OCI-LY7 (cell line): Measurements from ENCODE around the gene RAB3D. TPM values are rescaled to one million over a fixed set of nuclear protein-coding genes. Genes with fewer than 3 reads are reported as not detected.
A peak's percentile ranks its signal among the peaks of the same experiment; 100 is the strongest.
"Not testable (repeated sequence)": the region's sequence is repeated elsewhere in the genome, so short reads cannot be mapped to it uniquely, and the experiment has no call there.

Experiments
- BruUV-seq: library from RNA; stranded (reverse); fragments of 400-500 nt; replicated peaks from 2 replicates; lab custom pipeline; 2021; lab: Mats Ljungman, UMichigan
- CTCF ChIA-PET: fragments of 300-600 bp; sonication (Branson Sonifier 250); formaldehyde crosslinking; loops from one replicate; lab custom pipeline; 2022; ENCODE audit warnings: antibody characterized with exemption; ENCODE audit not compliant: unreplicated experiment; lab: Charles Lee
- POLR2A ChIA-PET: fragments of 300-600 bp; sonication (Branson Sonifier 250); formaldehyde crosslinking; loops from one replicate; lab custom pipeline; 2022; ENCODE audit warnings: antibody characterized with exemption; lab: Charles Lee
- DNase-seq: peaks from one replicate; pipeline ENCODE4 v3.0.0-alpha.2; 2015; ENCODE audit warnings: low spot score
- H2AFZ ChIP-seq: fragments of 200-600 bp; sonication (generic), shearing (Covaris generic); 2 replicates; pipeline ENCODE4 v1.6.1; 2014; ENCODE audit warnings: mild to moderate bottlenecking, antibody characterized with exemption, low read length, moderate library complexity
- H3K27ac ChIP-seq: fragments of 200-600 bp; sonication (generic); 2 replicates; pipeline ENCODE4 v1.5.1; 2014; ENCODE audit warnings: mixed run types, low read depth, mild to moderate bottlenecking, moderate library complexity, low read length, inconsistent platforms; ENCODE audit not compliant: poor library complexity, severe bottlenecking
- H3K36me3 ChIP-seq: fragments of 200-600 bp; sonication (generic); 2 replicates; pipeline ENCODE4 v1.6.1; 2014; ENCODE audit warnings: mild to moderate bottlenecking, antibody characterized with exemption, low read length, moderate library complexity, mixed read lengths; ENCODE audit not compliant: insufficient read depth
- H3K4me1 ChIP-seq: fragments of 200-600 bp; sonication (generic); 2 replicates; pipeline ENCODE4 v1.5.1; 2014; ENCODE audit warnings: mild to moderate bottlenecking, low read length; ENCODE audit not compliant: insufficient read depth, poor library complexity, severe bottlenecking
- H3K4me2 ChIP-seq: fragments of 200-600 bp; sonication (generic); 2 replicates; pipeline ENCODE4 v1.6.1; 2014; ENCODE audit warnings: mild to moderate bottlenecking, low read length
- H3K4me3 ChIP-seq: fragments of 200-600 bp; sonication (generic); 2 replicates; pipeline ENCODE4 v1.5.1; 2014; ENCODE audit warnings: mild to moderate bottlenecking, low read depth, low read length; ENCODE audit not compliant: poor library complexity, severe bottlenecking
- H3K79me2 ChIP-seq: fragments of 200-600 bp; sonication (generic); 2 replicates; pipeline ENCODE4 v1.6.1; 2016; ENCODE audit warnings: low read depth, mild to moderate bottlenecking, low read length, moderate library complexity, mixed read lengths; ENCODE audit not compliant: insufficient read depth
- H3K9me2 ChIP-seq: fragments of 200-600 bp; sonication (generic); 2 replicates; pipeline ENCODE4 v1.6.1; 2016; ENCODE audit warnings: mild to moderate bottlenecking, low read length, mixed read lengths; ENCODE audit not compliant: insufficient read depth
- H3K9me3 ChIP-seq: fragments of 200-600 bp; sonication (generic); 2 replicates; pipeline ENCODE4 v1.6.1; 2014; ENCODE audit warnings: mild to moderate bottlenecking, mixed run types, low read length, mixed read lengths
- H4K20me1 ChIP-seq: fragments of 200-600 bp; sonication (generic); 2 replicates; pipeline ENCODE4 v1.6.1; 2014; ENCODE audit warnings: mild to moderate bottlenecking, antibody characterized with exemption, low read length, moderate library complexity, mixed read lengths; ENCODE audit not compliant: insufficient read depth
- EZH2phosphoT487 ChIP-seq: fragments of 200-600 bp; sonication (generic); IDR thresholded peaks from 2 replicates; pipeline ENCODE4 v1.6.1; 2018; ENCODE audit warnings: low read depth, borderline replicate concordance, mild to moderate bottlenecking, mixed run types, antibody characterized with exemption, low read length, moderate library complexity, mixed read lengths
- intact Hi-C: fragments of 100-400 bp; cut with micrococcal nuclease; formaldehyde crosslinking; loops from one replicate; pipeline ENCODE4 v1.10.0; 2022; ENCODE audit not compliant: unreplicated experiment
- total RNA-seq, 2 experiments: library from RNA; depleted of rRNA in 1 of 2; stranded (reverse); fragments of >200 nt in 1 of 2; shearing (Covaris generic) in 1 of 2; gene quantifications; 2 replicates each; pipeline ENCODE4 v1.2.3, GENCODE V29; 2014 to 2022
- TF ChIP-seq, protein P1 (sequence below): fragments of 200-600 bp; sonication (generic); conservative IDR thresholded peaks from 2 replicates; pipeline ENCODE4 v1.5.1; 2014; ENCODE audit warnings: mild to moderate bottlenecking, antibody characterized with exemption, low read length, moderate library complexity, mixed read lengths

RAB3D gene
- total RNA-seq, 2 experiments from 2014 or later, result 1.9 to 8.4 TPM

DNA sequence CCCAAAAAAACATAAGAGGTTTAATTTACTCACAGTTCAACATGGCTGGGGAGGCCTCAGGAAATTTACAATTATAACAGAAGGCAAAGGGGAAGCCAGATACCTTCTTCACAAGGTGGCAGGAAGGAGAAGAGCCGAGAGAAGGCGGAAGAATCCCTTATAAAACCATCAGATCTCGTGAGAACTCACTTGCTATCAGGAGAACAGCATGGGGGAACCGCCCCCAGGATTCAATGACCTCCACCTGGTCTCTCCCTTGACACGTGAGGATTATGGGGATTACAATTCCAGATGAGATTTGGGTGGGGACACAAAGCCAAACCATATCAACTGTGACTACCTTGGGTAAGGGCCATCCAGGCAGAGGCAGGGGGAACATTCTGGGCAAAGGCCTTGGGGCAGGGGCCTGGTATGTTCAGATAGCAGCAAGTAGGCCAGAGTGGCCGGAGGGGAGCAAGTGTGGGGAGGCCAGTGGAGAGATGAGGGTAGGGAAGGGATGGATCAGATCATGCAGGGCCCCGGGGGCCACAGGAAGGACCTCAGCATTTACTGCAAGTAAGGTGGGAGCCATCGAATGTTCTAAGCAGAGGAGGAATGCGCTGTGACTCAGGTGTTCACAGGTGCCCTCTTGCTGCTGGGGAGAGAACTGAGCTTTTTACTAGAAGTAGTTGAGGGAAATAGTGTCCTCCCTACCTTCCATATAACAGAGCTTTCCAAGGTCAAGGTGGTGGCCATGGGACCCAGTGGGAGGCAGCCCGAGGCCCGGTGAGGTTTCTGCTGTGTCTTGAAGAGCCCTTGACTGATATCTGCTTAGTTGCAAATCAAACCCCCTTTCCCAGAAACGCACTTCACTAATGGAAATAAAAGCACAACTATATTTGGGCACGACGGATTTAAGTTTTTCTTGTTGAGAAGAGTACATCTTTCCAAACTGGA lies 18.0 kb downstream of the RAB3D start:
- peaks cover 14% of the 10 kb centered on the region for H3K4me1 ChIP-seq
- no TSS peak for BruUV-seq
- H3K4me2 ChIP-seq, result no peak overlapping the region
- H3K4me3 ChIP-seq, result no peak overlapping the region
- H3K79me2 ChIP-seq, result no peaks in the 10 kb centered on the region
- no peak for DNase-seq
- H4K20me1 ChIP-seq, result no peaks in the 10 kb centered on the region
- no peaks in the 10 kb centered on the region for H3K9me2 ChIP-seq
- H3K9me3 ChIP-seq, result no peaks in the 10 kb centered on the region
- no peak overlapping the region for H3K27ac ChIP-seq
- intact Hi-C loops, result no loop called here
- H3K36me3 ChIP-seq, result no peaks in the 10 kb centered on the region
- POLR2A ChIA-PET, result interaction anchor here (0.6 to 1.1 kb wide), 2 partner anchors 38 to 43 kb away, joined by 3 to 4 read pairs; no protein-coding TSS in a partner anchor
- no peak overlapping the region for H2AFZ ChIP-seq
- CTCF ChIA-PET, result no interaction called here
- TF ChIP-seq EZH2phosphoT487, result no peak
- TF ChIP-seq, protein P1, sequence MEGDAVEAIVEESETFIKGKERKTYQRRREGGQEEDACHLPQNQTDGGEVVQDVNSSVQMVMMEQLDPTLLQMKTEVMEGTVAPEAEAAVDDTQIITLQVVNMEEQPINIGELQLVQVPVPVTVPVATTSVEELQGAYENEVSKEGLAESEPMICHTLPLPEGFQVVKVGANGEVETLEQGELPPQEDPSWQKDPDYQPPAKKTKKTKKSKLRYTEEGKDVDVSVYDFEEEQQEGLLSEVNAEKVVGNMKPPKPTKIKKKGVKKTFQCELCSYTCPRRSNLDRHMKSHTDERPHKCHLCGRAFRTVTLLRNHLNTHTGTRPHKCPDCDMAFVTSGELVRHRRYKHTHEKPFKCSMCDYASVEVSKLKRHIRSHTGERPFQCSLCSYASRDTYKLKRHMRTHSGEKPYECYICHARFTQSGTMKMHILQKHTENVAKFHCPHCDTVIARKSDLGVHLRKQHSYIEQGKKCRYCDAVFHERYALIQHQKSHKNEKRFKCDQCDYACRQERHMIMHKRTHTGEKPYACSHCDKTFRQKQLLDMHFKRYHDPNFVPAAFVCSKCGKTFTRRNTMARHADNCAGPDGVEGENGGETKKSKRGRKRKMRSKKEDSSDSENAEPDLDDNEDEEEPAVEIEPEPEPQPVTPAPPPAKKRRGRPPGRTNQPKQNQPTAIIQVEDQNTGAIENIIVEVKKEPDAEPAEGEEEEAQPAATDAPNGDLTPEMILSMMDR, result peak; percentile 39

DNA sequence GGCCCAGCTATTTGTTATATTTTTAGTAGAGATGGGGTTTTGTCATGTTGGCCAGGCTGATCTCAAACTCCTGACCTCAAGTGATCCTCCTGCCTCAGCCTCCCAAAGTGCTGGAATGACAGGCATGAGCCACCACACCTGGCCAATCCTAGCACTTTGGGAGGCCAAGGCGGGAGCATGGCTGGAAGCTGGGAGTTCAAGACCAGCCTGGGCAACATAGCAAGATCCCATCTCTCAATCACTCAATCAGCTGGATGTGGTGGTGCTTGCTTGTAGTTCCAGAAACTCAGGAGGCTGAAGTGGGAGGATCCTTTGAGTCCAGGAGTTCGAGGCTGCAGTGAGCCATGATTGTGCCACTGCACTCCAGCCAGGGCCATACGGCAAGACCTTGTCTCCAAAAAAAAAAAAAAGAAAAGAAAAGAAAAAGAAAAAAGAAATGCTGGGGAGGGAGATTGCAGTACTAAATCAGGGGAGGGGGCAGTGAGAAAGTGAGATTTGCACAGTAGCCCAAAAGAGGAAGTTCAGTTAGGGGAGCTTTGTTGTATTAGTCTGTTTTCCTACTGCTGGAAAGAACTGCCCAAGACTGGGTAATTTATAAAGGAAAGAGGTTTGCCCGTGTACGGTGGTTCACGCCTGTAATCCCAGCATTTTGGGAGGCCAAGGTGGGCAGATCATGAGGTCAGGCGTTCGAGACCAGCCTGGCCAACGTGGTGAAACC lies 19.0 kb downstream of the RAB3D start:
- H2AFZ ChIP-seq, H3K4me3 ChIP-seq, H3K9me3 ChIP-seq, BruUV-seq, H3K9me2 ChIP-seq, H4K20me1 ChIP-seq, H3K27ac ChIP-seq, H3K36me3 ChIP-seq, intact Hi-C loops, H3K4me2 ChIP-seq, H3K79me2 ChIP-seq: not testable (repeated sequence)
- DNase-seq, result peak; percentile 29
- ChIA-PET POLR2A (interaction anchor here (1.1 kb wide), 1 partner anchor 55 kb away, joined by 4 read pairs; the partner anchor contains the start of gene SWSAP1), CTCF (interaction anchor here (0.6 kb wide), 1 partner anchor 27 kb away, joined by 4 read pairs; no protein-coding TSS in a partner anchor)
- H3K4me1 ChIP-seq, result peaks cover 14% of the 10 kb centered on the region

DNA sequence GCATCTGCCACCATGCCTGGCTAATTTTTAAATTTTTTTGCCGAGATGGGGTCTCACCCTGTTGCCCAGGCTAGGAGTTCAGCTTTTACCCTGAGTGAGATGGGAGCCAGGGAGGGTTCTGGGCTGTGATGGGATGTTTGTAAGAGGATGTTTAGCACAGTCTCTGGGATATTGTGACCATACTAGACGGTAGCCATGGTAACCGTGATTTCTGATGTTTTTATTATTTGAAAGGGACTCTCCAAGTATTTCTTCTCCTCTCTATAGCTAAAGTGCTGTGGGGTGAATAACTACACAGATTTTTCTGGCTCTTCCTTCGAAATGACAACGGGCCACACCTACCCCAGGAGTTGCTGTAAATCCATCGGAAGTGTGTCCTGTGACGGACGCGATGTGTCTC lies 33.1 kb downstream of the RAB3D start:
- CTCF ChIA-PET, result interaction anchor here (1.0 kb wide), 1 partner anchor 69 kb away, joined by 3 read pairs; the partner anchor contains the start of gene SWSAP1
- intact Hi-C loops, result no loop called here
- Histone ChIP-seq H3K4me3 (no peak overlapping the region), H3K79me2 (no peaks in the 10 kb centered on the region), H3K9me3 (no peaks in the 10 kb centered on the region), H3K4me2 (no peak overlapping the region), H3K27ac (no peak overlapping the region), H3K36me3 (no peaks in the 10 kb centered on the region), H3K4me1 (no peaks in the 10 kb centered on the region), H4K20me1 (no peaks in the 10 kb centered on the region), H2AFZ (no peak overlapping the region), H3K9me2 (no peaks in the 10 kb centered on the region)
- BruUV-seq, result no TSS peak
- no peak for TF ChIP-seq EZH2phosphoT487
- TF ChIP-seq, protein P1, result no peak
- POLR2A ChIA-PET, result no interaction called here
- DNase-seq, result no peak
